NCI-H1092 (cell line): ENCODE data around the gene MRPS12.

Source experiments
- DNase-seq: peaks from one replicate; lab custom pipeline; 2025; lab: John Stamatoyannopoulos, UW

MRPS12 gene

GRCh38 chr19:38911388-38912001 lies 19.2 kb upstream of the MRPS12 start:
- no peak for DNase-seq

GRCh38 chr19:38912600-38913514 lies 17.9 kb upstream of the MRPS12 start:
- no peak for DNase-seq

- DNase-seq: no peak
Measured at GRCh38 chr19:38913958-38914357, 16.8 kb upstream of the MRPS12 start.

GRCh38 chr19:38915329-38916321 lies 15.1 kb upstream of the MRPS12 start:
- DNase-seq: no peak

GRCh38 chr19:38917516-38917915 lies 13.2 kb upstream of the MRPS12 start:
- no peak for DNase-seq

GRCh38 chr19:38917921-38918491 lies 12.7 kb upstream of the MRPS12 start:
- DNase-seq: no peak

- DNase-seq: no peak
Measured at GRCh38 chr19:38918526-38918925, 12.2 kb upstream of the MRPS12 start.

GRCh38 chr19:38919837-38920601 lies 10.7 kb upstream of the MRPS12 start:
- no peak for DNase-seq

- DNase-seq: no peak
Measured at GRCh38 chr19:38920602-38921419, 9.9 kb upstream of the MRPS12 start.

GRCh38 chr19:38921420-38922274 lies 9.1 kb upstream of the MRPS12 start:
- DNase-seq: no peak

- no peak for DNase-seq
Measured at GRCh38 chr19:38922482-38922881, 8.3 kb upstream of the MRPS12 start.

GRCh38 chr19:38924388-38924787 lies 6.4 kb upstream of the MRPS12 start:
- DNase-seq: no peak

- DNase-seq: no peak
Measured at GRCh38 chr19:38928391-38929001, 2.2 kb upstream of the MRPS12 start.

GRCh38 chr19:38929929-38930775 lies 592 bp upstream of the MRPS12 start, which contains the start of gene SARS2:
Gene SARS2, minus strand, starts transcription at chr19:38930763. Its CDS starts 27 bp downstream, at chr19:38930736.
- DNase-seq: peak; percentile 81

- no peak for DNase-seq
Measured at GRCh38 chr19:38931521-38931793, 713 bp downstream of the MRPS12 start.

GRCh38 chr19:38932425-38933179 lies 1.9 kb downstream of the MRPS12 start:
- DNase-seq: no peak

GRCh38 chr19:38933544-38933943 lies 2.8 kb downstream of the MRPS12 start:
- DNase-seq: no peak
